Measurements from ENCODE around the gene TIMM23B.
"Not testable (repeated sequence)": the region's sequence is repeated elsewhere in the genome, so short reads cannot be mapped to it uniquely, and the experiment has no call there.

Gene TIMM23B

DNA sequence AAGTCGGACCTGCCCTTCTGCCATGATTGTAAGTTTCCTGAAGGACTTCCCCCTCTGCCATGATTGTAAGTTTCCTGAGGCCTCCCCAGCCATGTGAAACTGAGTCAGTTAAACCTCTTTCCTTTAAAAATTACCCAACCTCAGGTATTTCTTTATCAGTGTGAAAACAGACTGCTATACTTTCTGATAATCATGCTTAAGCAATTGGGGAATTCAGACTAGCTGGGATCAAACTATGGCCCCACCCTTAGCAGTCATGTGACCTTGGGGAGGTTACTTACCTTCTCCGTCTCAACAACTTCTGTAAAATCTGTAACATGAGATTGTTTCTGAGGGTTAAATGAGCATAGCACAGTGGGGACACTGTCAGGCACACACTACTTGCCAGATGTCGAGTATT is 45.4 kb downstream of the TIMM23B start:
- DNase-seq = not testable (repeated sequence)

DNA sequence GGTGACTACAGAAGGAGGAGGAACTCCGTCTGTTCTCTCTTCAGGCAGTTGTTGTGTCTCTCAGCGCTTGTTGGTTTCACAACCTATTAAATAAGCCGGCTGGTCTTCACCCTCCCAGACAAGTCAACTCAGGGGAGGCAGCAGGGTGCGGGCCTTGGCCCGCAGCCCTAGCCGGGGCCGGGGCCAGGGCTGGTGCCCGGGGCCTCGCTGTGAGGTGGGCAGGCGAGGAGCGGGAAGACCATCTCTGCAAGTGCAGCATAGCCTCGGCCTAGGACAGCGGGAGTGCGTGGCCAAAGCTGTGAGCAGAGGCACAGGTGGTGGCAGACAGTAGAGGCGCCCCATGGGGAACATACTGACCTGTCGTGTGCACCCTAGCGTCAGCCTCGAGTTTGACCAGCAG is 46.5 kb downstream of the TIMM23B start, which contains the start of gene AGAP6:
AGAP6 (plus strand) TSS at position 31 of the 400 bp plus-strand sequence; CDS start at position 341, 310 bp downstream.
- DNase-seq = not testable (repeated sequence)

DNA sequence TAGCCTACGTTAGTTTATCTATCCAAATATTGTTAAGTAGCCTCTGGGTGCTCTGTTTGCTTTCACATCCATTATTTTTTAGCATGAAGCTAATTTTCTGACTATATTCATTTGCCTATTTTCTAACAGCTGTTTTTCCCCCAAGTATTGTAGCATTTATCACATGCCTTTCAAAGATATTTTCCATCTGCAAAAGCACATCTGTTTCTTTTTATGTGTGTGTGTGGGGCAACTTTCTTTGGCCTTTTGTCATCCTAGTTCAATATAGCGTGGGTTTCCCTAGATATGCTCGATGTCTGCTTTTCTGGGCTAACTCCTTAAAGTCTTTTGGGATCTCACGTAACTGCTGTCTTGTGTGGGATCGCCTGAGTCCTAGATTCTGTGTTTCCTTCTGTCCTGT is 53.5 kb downstream of the TIMM23B start:
- not testable (repeated sequence) for DNase-seq

DNA sequence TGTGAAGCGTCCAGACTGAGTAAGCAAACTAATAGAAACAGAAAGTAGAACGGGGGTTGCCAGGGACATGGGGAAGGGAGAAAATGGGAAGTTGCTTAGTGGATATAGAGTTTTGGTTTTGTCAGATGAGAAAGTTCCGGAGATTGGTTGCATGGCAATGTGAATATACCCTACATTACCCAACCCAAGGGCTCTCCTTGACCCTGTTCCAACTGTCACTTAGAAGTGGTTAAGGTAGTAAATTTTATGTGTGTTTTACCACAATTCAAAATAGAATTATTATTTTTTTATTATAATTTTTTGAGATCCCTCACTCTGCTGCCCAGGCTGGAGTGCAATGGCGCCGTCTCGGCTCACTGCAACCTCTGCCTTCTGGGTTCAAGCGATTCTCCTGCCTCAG is 72.2 kb downstream of the TIMM23B start:
- DNase-seq = not testable (repeated sequence)

DNA sequence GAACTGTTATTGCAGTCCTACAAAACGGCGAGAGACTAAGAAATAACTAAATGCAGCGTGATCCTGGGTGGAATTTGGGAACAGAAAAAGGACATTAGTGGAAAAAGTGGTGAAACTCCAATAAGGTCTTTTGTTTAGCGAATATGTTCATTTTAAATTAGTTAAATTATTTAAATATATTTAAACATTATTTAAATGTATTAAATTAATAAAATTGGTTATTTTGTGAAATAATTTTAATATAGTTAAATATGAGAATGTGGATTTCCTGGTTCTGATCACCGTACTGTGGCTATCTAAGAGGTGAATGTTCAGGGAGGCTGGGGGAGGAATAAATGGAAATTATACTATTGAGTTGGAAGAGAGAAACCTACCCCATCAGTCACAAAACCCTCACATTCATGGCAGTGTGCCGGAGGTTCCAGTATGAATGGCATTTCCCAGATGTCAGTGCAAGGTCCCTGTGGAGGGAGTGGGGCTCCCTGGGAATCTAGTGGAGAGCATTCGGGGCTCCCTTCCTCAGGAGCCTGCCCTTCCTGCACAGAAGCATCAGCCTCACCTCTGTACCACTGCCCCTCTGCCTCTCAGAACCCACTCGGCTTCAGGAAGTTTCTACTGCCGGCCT is 73.9 kb downstream of the TIMM23B start:
- DNase-seq = not testable (repeated sequence)

DNA sequence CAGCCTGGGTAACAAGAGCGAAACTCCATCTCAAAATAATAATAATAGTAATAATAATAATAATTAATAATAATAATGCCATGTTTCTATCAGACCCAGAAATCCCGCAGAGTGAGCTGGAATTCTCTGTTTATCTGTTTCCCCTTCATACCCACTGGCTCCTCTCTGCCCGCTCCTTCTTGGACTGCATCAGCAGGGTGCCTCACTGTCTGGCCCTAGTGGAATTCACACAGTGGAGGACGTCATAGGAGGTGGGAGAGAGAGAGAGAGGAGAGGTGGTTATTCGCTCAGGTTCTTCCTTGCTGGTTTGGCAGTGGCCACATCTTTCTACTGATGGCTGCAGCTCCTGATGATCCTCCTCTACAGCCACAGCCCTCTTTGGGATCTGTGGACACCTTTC is 75.1 kb downstream of the TIMM23B start:
- DNase-seq = not testable (repeated sequence)

DNA sequence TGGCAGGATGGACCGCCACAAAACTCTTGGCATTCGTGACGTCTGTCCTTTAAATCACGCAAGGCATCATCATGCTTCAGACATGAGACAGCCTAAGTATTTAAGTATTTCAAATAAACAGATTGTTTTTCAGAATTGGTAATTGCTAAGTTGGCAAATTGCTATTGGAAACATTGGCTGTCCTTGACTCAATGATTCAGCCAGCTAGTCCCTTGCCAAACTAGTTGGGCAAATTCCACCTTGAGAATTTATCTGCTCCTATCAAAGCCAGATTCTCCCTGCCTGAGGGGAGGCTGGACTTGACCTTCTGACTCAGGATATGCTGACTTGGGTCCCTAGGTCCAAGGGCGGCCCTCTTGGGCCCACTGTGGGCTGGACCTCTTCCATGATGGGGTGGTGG is 75.8 kb downstream of the TIMM23B start:
- not testable (repeated sequence) for DNase-seq

DNA sequence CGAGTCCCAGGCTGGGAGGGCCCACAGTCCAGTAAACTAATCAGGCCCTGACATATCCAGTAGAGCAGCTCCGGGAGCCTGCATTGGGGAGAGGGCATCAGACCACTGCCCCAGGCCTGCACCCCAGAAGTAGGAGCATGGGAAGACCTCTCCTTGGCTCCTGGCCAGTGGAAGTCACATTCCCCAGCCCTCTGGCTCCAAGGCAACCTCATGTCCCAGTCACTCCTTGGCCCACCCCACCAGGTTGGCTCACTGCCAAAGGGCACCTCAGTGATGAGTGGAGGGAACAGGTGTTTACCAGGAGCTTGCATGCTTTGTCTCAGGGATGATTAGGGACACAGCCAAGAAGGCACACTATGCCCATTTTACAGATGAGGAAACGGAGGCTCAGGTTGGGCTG is 77.4 kb downstream of the TIMM23B start:
- DNase-seq = peak; percentile 4

DNA sequence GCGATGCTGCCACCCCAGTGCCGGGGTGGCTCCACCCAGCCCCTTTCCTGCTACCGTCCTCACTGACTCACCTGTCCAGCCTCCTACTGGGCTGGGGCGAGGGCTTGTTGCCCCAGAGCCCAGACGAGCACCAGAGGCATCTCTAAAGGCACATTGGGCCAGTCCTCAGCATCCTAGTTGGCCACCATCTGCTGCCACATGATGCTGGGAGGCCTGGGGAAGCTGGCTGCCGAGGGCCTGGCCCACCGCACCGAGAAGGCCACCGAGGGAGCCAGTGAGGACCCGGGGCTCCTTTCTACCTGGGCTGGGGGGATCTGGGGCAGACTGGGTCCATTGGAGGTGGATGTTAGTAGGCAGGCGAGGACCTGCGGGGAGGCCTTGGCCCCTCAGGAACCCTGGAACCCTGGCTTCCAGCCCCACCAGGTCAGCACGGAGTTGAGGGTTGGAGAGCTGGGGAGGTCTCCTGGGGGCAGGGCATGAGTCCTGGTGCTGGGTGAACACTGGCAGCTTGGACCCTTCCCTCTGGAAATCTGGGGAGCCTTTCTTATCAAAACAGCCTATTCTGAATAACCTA is 78.7 kb downstream of the TIMM23B start:
- DNase-seq = not testable (repeated sequence)

DNA sequence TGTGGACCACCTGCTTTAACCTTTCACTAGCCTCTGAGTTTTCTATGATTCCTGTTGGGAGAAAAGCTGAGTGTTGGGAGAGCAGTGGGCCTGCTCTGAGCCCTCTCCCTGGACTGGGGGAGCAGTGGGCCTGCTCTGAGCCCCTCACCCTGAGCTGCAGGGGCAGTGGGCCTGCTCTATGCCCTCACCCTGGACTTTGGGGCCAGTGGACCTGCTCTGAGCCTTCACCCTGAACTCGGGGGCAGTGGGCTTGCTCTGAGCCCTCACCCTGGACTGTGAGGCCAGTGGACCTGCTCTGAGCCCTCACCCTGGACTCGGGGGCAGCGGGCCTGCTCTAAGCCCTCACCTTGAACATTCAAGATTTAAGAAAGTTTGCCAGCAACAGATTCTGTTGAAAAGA is 79.8 kb downstream of the TIMM23B start:
- DNase-seq = no peak
